ENCODE data around the gene CXCL16.

- TF ChIP-seq CTCF (IDR thresholded peaks at IDR 0.05): no peak
- no peak for TF ChIP-seq POLR2A (IDR thresholded peaks at IDR 0.05)
These were observed 43.3 kb downstream of the CXCL16 start for GRCh38 chr17:4696437-4696805.
